Left lung (tissue), 10 donors: ENCODE data around the gene ANKRD13B. TPM values are rescaled to one million over a fixed set of nuclear protein-coding genes. Genes with fewer than 3 reads are reported as not detected.

ENCODE experiments used
- ATAC-seq: fragments of 200-7000 bp; cut with Tn5 transposase; one replicate; pipeline ENCODE4 v1.9.1; 2020; ENCODE audit warnings: moderate library complexity
- DNase-seq, 4 donors: peaks; one replicate each; pipeline ENCODE4 v3.0.0-alpha.2; 2013 to 2020
- H3K27ac ChIP-seq, 2 donors: fragments of 200-600 bp; sonication (generic) in 1 of 2; one replicate each; pipeline versions ENCODE4 v1.5.0 to v1.8.0; 2020 to 2021
- H3K27me3 ChIP-seq, 2 donors: fragments of 200-600 bp; sonication (generic) in 1 of 2; one replicate each; pipeline versions ENCODE4 v1.5.0 to v1.8.0; 2020 to 2021
- H3K36me3 ChIP-seq, 2 donors: fragments of 200-600 bp; sonication (generic) in 1 of 2; one replicate each; pipeline versions ENCODE4 v1.5.0 to v1.8.0; 2020 to 2021
- H3K4me1 ChIP-seq, 2 donors: fragments of 200-600 bp; one replicate each; pipeline ENCODE4 v1.8.0; 2021
- H3K4me3 ChIP-seq, 2 donors: fragments of 200-600 bp; sonication (generic) in 1 of 2; one replicate each; pipeline versions ENCODE4 v1.5.0 to v1.8.0; 2020 to 2021; ENCODE audit warnings: mild to moderate bottlenecking in 1 of 2
- H3K9me3 ChIP-seq, 2 donors: fragments of 200-600 bp; sonication (generic) in 1 of 2; one replicate each; pipeline versions ENCODE4 v1.5.0 to v1.8.0; 2020 to 2021
- CTCF ChIP-seq, 2 donors: fragments of 200-600 bp; sonication (generic) in 1 of 2; IDR thresholded peaks; one replicate each; pipeline versions ENCODE4 v1.5.0 to v1.8.0; 2021; ENCODE audit warnings: antibody characterized with exemption in 2 of 2
- intact Hi-C, 2 donors: fragments of 100-400 bp; cut with DNase I; formaldehyde crosslinking; loops; one replicate each; pipeline versions ENCODE4 v1.11.2 to v1.14.2; 2022
- polyA plus RNA-seq, 6 donors: library from polyadenylated mRNA; unstranded; fragments of 120-200 nt; gene quantifications; one replicate each; pipeline ENCODE4 v1.2.1, GENCODE V29; 2013; ENCODE audit not compliant: insufficient read length in 6 of 6
- total RNA-seq, 2 donors: library from RNA; stranded (reverse); fragmentation: NEBNext Ultra II Directional; extraction: Animal tissue kit (Norgen Biotek cat#: 25700); gene quantifications; one replicate each; pipeline ENCODE4 v1.2.1, GENCODE V29; 2021
- donor health status: DM: no; HTN: yes; CAD: no.
- donor health status: DM: no; HTN: no; CAD: no.

The ANKRD13B gene
- total and polyA plus RNA-seq, 8 donors, result 7.7 to 14.3 (median 9.5) TPM

- Histone ChIP-seq H3K27ac (no peak overlapping the region), H3K9me3 (no peaks in the 10 kb centered on the region), H3K4me1 (peaks cover 0 to 14% of the 10 kb centered on the region in 2 donors), H3K4me3 (no peak overlapping the region), H3K36me3 (peaks cover 0 to 85% of the 10 kb centered on the region in 2 donors), H3K27me3 (no peaks in the 10 kb centered on the region)
- ATAC-seq (no peak), DNase-seq (no peak)
- intact Hi-C loops, result no loop called here
- no peak for TF ChIP-seq CTCF (IDR thresholded peaks at IDR 0.05)
Measured at GRCh38 chr17:29659155-29659554, 66.2 kb downstream of the ANKRD13B start.

- no peak overlapping the region for H3K27ac ChIP-seq
- ATAC-seq, result no peak
- intact Hi-C loops, result no loop called here
- H3K36me3 ChIP-seq, result peaks cover 0 to 85% of the 10 kb centered on the region in 2 donors
- no peak for TF ChIP-seq CTCF (IDR thresholded peaks at IDR 0.05)
- no peaks in the 10 kb centered on the region for H3K9me3 ChIP-seq
- H3K4me3 ChIP-seq, result no peak overlapping the region
- H3K4me1 ChIP-seq, result peaks cover 0 to 33% of the 10 kb centered on the region in 2 donors
- DNase-seq, result no peak
- H3K27me3 ChIP-seq, result no peaks in the 10 kb centered on the region
Measured at GRCh38 chr17:29661213-29661612, 68.3 kb downstream of the ANKRD13B start.

- TF ChIP-seq CTCF (IDR thresholded peaks at IDR 0.05), result no peak
- DNase-seq (no peak), ATAC-seq (no peak)
- Histone ChIP-seq H3K27me3 (no peaks in the 10 kb centered on the region), H3K4me1 (peaks cover 0 to 37% of the 10 kb centered on the region in 2 donors), H3K9me3 (no peaks in the 10 kb centered on the region), H3K27ac (peak overlapping the region in 1 of 2 donors; percentile 53), H3K4me3 (no peak overlapping the region), H3K36me3 (peaks cover 0 to 89% of the 10 kb centered on the region in 2 donors)
- intact Hi-C loops, result no loop called here
Measured at GRCh38 chr17:29663155-29663554, 70.2 kb downstream of the ANKRD13B start.

Other genes starting within 250 kb of the ANKRD13B start
- 10 to 100 TPM; 58.5 to 66.0 TPM for gene TAOK1, start 202.8 kb upstream of the ANKRD13B start, total RNA-seq
- gene TAOK1, start 202.8 kb upstream of the ANKRD13B start, polyA plus RNA-seq, result 10 to 100 TPM; 43.4 to 47.8 (median 45.8) TPM
- 10 to 100 TPM; 10.9 to 11.3 TPM for gene ABHD15, start 26.1 kb upstream of the ANKRD13B start, total RNA-seq
- gene ABHD15, start 26.1 kb upstream of the ANKRD13B start, polyA plus RNA-seq, result 1 to 10 TPM; 3.0 to 5.0 (median 3.7) TPM
- 10 to 100 TPM; 53.3 to 58.5 TPM for gene TP53I13, start 24.4 kb upstream of the ANKRD13B start, total RNA-seq
- 10 to 100 TPM; 24.8 to 34.7 (median 31.1) TPM for gene TP53I13, start 24.4 kb upstream of the ANKRD13B start, polyA plus RNA-seq
- 10 to 100 TPM; 40.3 to 48.3 TPM for gene GIT1, start 3.5 kb upstream of the ANKRD13B start, total RNA-seq
- gene GIT1, start 3.5 kb upstream of the ANKRD13B start, polyA plus RNA-seq, result 10 to 100 TPM; 38.7 to 57.3 (median 40.7) TPM
- 1 to 10 TPM; 3.8 to 3.9 TPM for gene CORO6, start 29.8 kb downstream of the ANKRD13B start, total RNA-seq
- gene CORO6, start 29.8 kb downstream of the ANKRD13B start, polyA plus RNA-seq, result 1 to 10 TPM; 3.9 to 6.9 (median 5.0) TPM